B cell (primary cell): ENCODE results near the gene NRL. TPM values are rescaled to one million over a fixed set of nuclear protein-coding genes. Genes with fewer than 3 reads are reported as not detected.

Experiments
- ATAC-seq: fragments of 200-7000 bp; cut with Tn5 transposase; one replicate; pipeline ENCODE4 v1.10.0; 2021; ENCODE audit warnings: low read depth, mild to moderate bottlenecking, moderate number of reproducible peaks, moderate library complexity
- CTCF ChIA-PET: fragments of 350-600 bp; sonication (Branson Sonifier 250); formaldehyde crosslinking; loops from one replicate; lab custom pipeline; 2021; ENCODE audit warnings: antibody characterized with exemption, inconsistent platforms; lab: Charles Lee
- POLR2A ChIA-PET: fragments of 350-600 bp; sonication (Branson Sonifier 250); formaldehyde crosslinking; loops from one replicate; lab custom pipeline; 2021; ENCODE audit warnings: antibody characterized with exemption; lab: Charles Lee
- DNase-seq: peaks from one replicate; pipeline ENCODE4 v3.0.0; 2013
- H2AFZ ChIP-seq: 2 replicates; pipeline ENCODE4 v1.6.1; 2012; ENCODE audit warnings: mild to moderate bottlenecking, low read depth, low read length; ENCODE audit not compliant: insufficient read depth, poor library complexity, severe bottlenecking
- H3K27ac ChIP-seq, 2 donors: 1 replicate in 1 of 2; 2 replicates in 1 of 2; pipeline ENCODE4 v1.5.1; 2012 to 2013; ENCODE audit warnings: low read length in 2 of 2, mild to moderate bottlenecking in 2 of 2, moderate library complexity in 1 of 2
- H3K27me3 ChIP-seq, 4 experiments: fragments of 200-600 bp in 1 of 4; sonication (generic) in 1 of 4; replicated peaks in 1 of 4; 1 replicate in 2 of 4; 2 replicates in 2 of 4; pipeline versions ENCODE4 v1.6.1 to v1.7.0; 2013 to 2016; ENCODE audit warnings: low read length in 3 of 4, mild to moderate bottlenecking in 2 of 4, mixed read lengths in 1 of 4, moderate library complexity in 1 of 4; ENCODE audit not compliant: insufficient read depth in 4 of 4, control insufficient read depth in 3 of 4; ENCODE audit errors: control extremely low read depth in 1 of 4
- H3K36me3 ChIP-seq, 2 experiments: replicated peaks in 1 of 2; 1 replicate in 1 of 2; 2 replicates in 1 of 2; pipeline versions ENCODE4 v1.6.1 to v1.7.1; 2013; ENCODE audit warnings: low read length in 1 of 2; ENCODE audit not compliant: insufficient read depth in 2 of 2, control insufficient read depth in 1 of 2; ENCODE audit errors: control extremely low read depth in 1 of 2, extremely low read depth in 1 of 2
- H3K4me1 ChIP-seq, 2 donors: fragments of 200-600 bp in 1 of 2; sonication (generic) in 1 of 2; 1 replicate in 1 of 2; 2 replicates in 1 of 2; pipeline versions ENCODE4 v1.5.1 to v1.6.1; 2013 to 2017; ENCODE audit warnings: low read length in 2 of 2; ENCODE audit not compliant: control insufficient read depth in 2 of 2, insufficient read depth in 2 of 2
- H3K4me2 ChIP-seq: replicated peaks from 2 replicates; pipeline ENCODE3; 2012; ENCODE audit warnings: mild to moderate bottlenecking, low read depth, low read length; ENCODE audit not compliant: poor library complexity, severe bottlenecking
- H3K4me3 ChIP-seq, 5 experiments: fragments of 200-600 bp in 1 of 5; sonication (generic) in 1 of 5; 1 replicate in 3 of 5; 2 replicates in 2 of 5; pipeline versions ENCODE4 v1.5.1 to v1.7.0; 2011 to 2016; ENCODE audit warnings: low read length in 4 of 5, mild to moderate bottlenecking in 4 of 5, low read depth in 2 of 5, control low read depth in 1 of 5, moderate library complexity in 1 of 5; ENCODE audit not compliant: insufficient read depth in 1 of 5; ENCODE audit errors: control extremely low read depth in 1 of 5, extremely low read depth in 1 of 5
- H3K79me2 ChIP-seq: fragments of 200-600 bp; sonication (generic); one replicate; pipeline ENCODE4 v1.6.0; 2016; ENCODE audit warnings: low read length; ENCODE audit not compliant: control insufficient read depth, insufficient read depth
- H3K9ac ChIP-seq: fragments of 200-600 bp; sonication (generic); 2 replicates; pipeline ENCODE4 v1.6.1; 2017; ENCODE audit warnings: mild to moderate bottlenecking, low read length, moderate library complexity
- H3K9me3 ChIP-seq, 3 donors: one replicate each; pipeline versions ENCODE4 v1.6.1 to v1.7.1; 2013; ENCODE audit warnings: low read length in 2 of 3; ENCODE audit not compliant: control insufficient read depth in 2 of 3, insufficient read depth in 1 of 3; ENCODE audit errors: control extremely low read depth in 1 of 3
- H4K20me1 ChIP-seq: 2 replicates; pipeline ENCODE4 v1.6.0; 2012; ENCODE audit warnings: mild to moderate bottlenecking, low read length; ENCODE audit not compliant: insufficient read depth, control insufficient read depth, poor library complexity, severe bottlenecking
- H3K27ac Mint-ChIP-seq: one replicate; pipeline ENCODE4 v1.8.0; 2021; ENCODE audit warnings: mixed read lengths
- H3K27me3 Mint-ChIP-seq: one replicate; pipeline ENCODE4 v1.8.0; 2021; ENCODE audit warnings: mixed read lengths
- H3K4me1 Mint-ChIP-seq: one replicate; pipeline ENCODE4 v1.8.0; 2021; ENCODE audit warnings: mixed read lengths
- H3K4me3 Mint-ChIP-seq: one replicate; pipeline ENCODE4 v1.8.0; 2021; ENCODE audit warnings: mixed read lengths
- H3K9me3 Mint-ChIP-seq: one replicate; pipeline ENCODE4 v1.8.0; 2022; ENCODE audit warnings: mixed read lengths; ENCODE audit not compliant: insufficient read depth
- EZH2 ChIP-seq: IDR thresholded peaks from 2 replicates; pipeline ENCODE4 v1.6.1; 2012; ENCODE audit warnings: borderline replicate concordance, low read depth, mild to moderate bottlenecking, moderate library complexity, low read length; ENCODE audit not compliant: insufficient read depth, poor library complexity, severe bottlenecking
- WGBS: methylation state at CpG from one replicate; pipeline ENCODE4 v1.1.5; 2013; ENCODE audit warnings: missing lambda C conversion rate; ENCODE audit not compliant: insufficient coverage; 5-methylcytosine and 5-hydroxymethylcytosine counted together
- intact Hi-C: fragments of 100-400 bp; cut with micrococcal nuclease; formaldehyde crosslinking; loops from one replicate; pipeline ENCODE4 v1.10.0; 2022
- polyA plus RNA-seq: library from polyadenylated mRNA; depleted of rRNA; stranded (reverse); fragments of >200 nt; gene quantifications from 2 replicates; pipeline ENCODE4 v1.2.3, GENCODE V29; 2012
- total RNA-seq, 2 donors: library from RNA; stranded (reverse); fragments of 120-200 nt in 1 of 2; gene quantifications; 1 replicate in 1 of 2; 2 replicates in 1 of 2; pipeline versions ENCODE4 v1.2.3 to v1.2.4, GENCODE V29; 2013 to 2022
- TF ChIP-seq, protein P1 (sequence below): fragments of 200-600 bp; IDR thresholded peaks from one replicate; pipeline ENCODE4 v1.8.0; 2022; ENCODE audit warnings: antibody characterized with exemption, mild to moderate bottlenecking

Gene NRL
- total and polyA plus RNA-seq, 2 donors (not counting 1 experiment from before 2014, with no cell fraction given): 7.0 to 8.8 TPM

DNA sequence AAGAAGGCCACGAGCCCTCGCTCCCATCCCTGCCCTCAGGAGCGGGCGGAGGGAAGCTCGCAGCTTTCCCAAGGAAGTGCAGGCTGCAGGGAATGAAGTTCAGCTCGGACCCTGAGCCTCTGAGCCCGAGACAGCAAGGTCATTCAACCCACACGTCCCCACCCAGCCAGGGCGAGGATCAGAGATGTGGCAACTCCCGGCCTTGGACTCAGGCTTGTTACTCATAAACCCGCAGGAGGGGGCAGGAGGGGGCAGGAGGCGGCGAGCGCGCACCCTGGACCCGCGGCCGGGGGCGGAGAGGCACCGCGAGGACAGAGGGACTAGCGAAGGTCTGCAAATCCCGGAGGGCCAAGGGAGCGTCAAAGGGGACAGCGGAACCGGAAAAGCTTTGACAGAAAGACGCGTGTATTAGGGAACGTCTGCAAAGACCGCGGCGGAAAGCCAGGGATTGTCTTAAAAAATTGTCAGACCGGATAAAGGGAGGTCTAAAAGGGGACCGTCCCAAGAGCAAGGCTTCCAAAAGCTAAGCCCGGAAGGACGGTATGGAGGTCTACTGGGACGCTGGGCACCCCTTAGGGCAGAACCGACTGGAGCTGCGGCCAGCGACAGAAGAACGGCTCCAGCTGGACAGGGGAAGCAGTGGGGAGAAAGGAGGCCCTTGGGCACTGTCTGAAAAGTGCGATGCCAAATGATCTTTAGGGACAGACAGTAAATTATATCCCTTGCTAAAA, 783 bp downstream of the NRL start:
- POLR2A ChIA-PET: interaction anchor here (0.5 to 2.9 kb wide), 20 partner anchors 12 to 1019 kb away, joined by 3 to 49 read pairs (median 4); partner anchors contain the start of genes ACIN1, CBLN3, CHMP4A and EMC9
- Histone ChIP-seq H3K4me2 (peak overlapping the region; percentile 95), H3K27ac (peak overlapping the region; percentile 99 to 100), H3K9ac (peak overlapping the region; percentile 98), H2AFZ (peak overlapping the region; percentile 82), H3K9me3 (no peaks in the 10 kb centered on the region), H3K36me3 (peaks cover 0 to 24% of the 10 kb centered on the region in 2 experiments), H3K4me3 (peak overlapping the region; percentile 88 to 99 (median 97)), H3K79me2 (peaks cover 48% of the 10 kb centered on the region), H3K27me3 (no peaks in the 10 kb centered on the region), H3K4me1 (peaks cover 19 to 29% of the 10 kb centered on the region in 2 donors), H4K20me1 (peaks cover 13% of the 10 kb centered on the region)
- intact Hi-C loops: loop anchor here (1.0 to 10.0 kb wide), 13 partner anchors 20 to 559 kb away; partner anchors contain the start of genes CHMP4A, EMC9, GMPR2 and IPO4
- Mint-ChIP-seq H3K4me1 (peaks cover 27% of the 10 kb centered on the region), H3K9me3 (no peaks in the 10 kb centered on the region), H3K27me3 (no peaks in the 10 kb centered on the region), H3K4me3 (peak overlapping the region; percentile 93), H3K27ac (peak overlapping the region; percentile 100)
- DNase-seq (no peak), ATAC-seq (peak; percentile 12)
- CTCF ChIA-PET: interaction anchor here (0.8 to 4.1 kb wide), 25 partner anchors 9 to 317 kb away, joined by 3 to 37 read pairs (median 6); partner anchors contain the start of genes CARMIL3, CIDEB, EMC9 and IPO4
- TF ChIP-seq, protein P1, sequence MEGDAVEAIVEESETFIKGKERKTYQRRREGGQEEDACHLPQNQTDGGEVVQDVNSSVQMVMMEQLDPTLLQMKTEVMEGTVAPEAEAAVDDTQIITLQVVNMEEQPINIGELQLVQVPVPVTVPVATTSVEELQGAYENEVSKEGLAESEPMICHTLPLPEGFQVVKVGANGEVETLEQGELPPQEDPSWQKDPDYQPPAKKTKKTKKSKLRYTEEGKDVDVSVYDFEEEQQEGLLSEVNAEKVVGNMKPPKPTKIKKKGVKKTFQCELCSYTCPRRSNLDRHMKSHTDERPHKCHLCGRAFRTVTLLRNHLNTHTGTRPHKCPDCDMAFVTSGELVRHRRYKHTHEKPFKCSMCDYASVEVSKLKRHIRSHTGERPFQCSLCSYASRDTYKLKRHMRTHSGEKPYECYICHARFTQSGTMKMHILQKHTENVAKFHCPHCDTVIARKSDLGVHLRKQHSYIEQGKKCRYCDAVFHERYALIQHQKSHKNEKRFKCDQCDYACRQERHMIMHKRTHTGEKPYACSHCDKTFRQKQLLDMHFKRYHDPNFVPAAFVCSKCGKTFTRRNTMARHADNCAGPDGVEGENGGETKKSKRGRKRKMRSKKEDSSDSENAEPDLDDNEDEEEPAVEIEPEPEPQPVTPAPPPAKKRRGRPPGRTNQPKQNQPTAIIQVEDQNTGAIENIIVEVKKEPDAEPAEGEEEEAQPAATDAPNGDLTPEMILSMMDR: no peak
- WGBS: under 1% methylated on average over 42 of the region's 42 CpGs

DNA sequence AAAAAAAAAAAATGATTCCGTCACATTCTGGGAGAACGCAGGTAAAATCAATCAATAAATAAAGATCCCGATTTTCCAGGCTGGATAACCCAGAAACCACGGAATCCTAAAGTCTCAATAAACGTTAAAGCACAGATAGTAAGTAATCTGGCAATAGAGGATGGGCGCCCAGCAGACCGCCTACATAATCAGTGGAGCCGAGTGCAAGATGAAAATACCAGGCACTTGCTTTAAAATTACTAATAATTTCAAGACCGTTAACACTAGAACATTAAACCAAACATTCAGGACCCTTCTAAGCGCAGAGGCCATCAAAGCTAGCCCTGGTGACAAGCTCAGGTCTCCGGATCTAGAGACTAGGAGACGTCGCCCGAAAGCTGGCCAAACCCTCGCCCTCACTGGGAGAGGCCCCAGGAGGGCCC, 1.4 kb downstream of the NRL start:
- no peaks in the 10 kb centered on the region for H3K9me3 Mint-ChIP-seq
- peaks cover 33% of the 10 kb centered on the region for H3K4me1 Mint-ChIP-seq
- intact Hi-C loops: loop anchor here (10.0 kb wide), 1 partner anchor 559 kb away; the partner anchor contains the start of genes THTPA and ZFHX2
- peaks cover 24 to 34% of the 10 kb centered on the region in 2 donors for H3K4me1 ChIP-seq
- no peaks in the 10 kb centered on the region for H3K27me3 ChIP-seq
- H3K4me3 Mint-ChIP-seq: peak overlapping the region; percentile 93
- H3K27me3 Mint-ChIP-seq: no peaks in the 10 kb centered on the region
- no peak for ATAC-seq
- H3K36me3 ChIP-seq: peaks cover 0 to 18% of the 10 kb centered on the region in 2 experiments
- peaks cover 48% of the 10 kb centered on the region for H3K79me2 ChIP-seq
- H3K4me3 ChIP-seq: peak overlapping the region; percentile 88 to 99 (median 97)
- H2AFZ ChIP-seq: peak overlapping the region; percentile 82
- peak overlapping the region; percentile 95 for H3K4me2 ChIP-seq
- peaks cover 13% of the 10 kb centered on the region for H4K20me1 ChIP-seq
- WGBS: 7% methylated on average over 9 of the region's 15 CpGs
- POLR2A ChIA-PET: interaction anchor here (0.5 to 2.9 kb wide), 10 partner anchors 19 to 129 kb away, joined by 3 to 49 read pairs (median 22); partner anchors contain the start of genes EMC9, IRF9, PCK2 and PSME1
- no peak for DNase-seq
- H3K9ac ChIP-seq: peak overlapping the region; percentile 98
- peak overlapping the region; percentile 99 to 100 for H3K27ac ChIP-seq
- H3K9me3 ChIP-seq: no peaks in the 10 kb centered on the region
- CTCF ChIA-PET: interaction anchor here (1.0 to 4.1 kb wide), 15 partner anchors 8 to 318 kb away, joined by 3 to 37 read pairs (median 9); partner anchors contain the start of genes EMC9, IRF9, MDP1 and PCK2
- TF ChIP-seq EZH2: no peak
- TF ChIP-seq, protein P1: no peak
- peak overlapping the region; percentile 100 for H3K27ac Mint-ChIP-seq
